ENCODE data around the gene CDK6.

DNA sequence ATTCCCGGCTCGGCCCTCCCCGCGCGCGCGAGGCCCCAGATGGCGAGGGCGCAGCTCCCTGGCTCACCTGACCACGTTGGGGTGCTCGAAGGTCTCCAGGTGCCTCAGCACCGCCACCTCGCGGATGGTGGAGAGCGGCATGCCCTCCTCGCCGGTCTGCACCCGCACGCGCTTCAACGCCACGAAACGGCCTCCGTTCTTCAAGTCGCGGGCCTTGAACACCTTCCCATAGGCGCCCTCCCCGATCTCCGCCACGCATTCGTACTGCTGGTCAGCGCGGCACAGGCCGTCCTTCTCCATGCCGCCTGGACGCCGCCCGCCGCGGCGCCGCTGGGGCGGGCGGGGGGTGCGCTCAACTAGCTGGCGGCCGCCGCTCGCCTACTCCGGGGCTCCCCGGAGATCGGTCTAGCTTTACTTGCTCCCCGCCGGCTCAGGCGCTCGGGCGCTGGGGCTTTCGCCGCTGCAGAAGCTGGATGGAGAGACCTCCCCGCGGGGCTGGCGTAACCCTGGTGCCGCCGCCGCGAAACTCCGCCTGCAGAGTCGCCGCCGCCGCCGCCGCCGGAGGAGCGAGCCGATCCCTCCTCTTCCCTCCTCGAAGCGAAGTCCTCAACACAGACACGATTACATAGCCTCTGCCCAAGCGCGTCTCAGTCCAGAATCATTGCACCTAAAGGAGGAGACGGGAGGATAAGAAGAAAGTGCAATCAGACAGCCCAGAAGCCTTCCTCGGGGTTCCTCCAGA, 3.2 kb downstream of the CDK6 start:
- TF ChIP-seq, protein P1, sequence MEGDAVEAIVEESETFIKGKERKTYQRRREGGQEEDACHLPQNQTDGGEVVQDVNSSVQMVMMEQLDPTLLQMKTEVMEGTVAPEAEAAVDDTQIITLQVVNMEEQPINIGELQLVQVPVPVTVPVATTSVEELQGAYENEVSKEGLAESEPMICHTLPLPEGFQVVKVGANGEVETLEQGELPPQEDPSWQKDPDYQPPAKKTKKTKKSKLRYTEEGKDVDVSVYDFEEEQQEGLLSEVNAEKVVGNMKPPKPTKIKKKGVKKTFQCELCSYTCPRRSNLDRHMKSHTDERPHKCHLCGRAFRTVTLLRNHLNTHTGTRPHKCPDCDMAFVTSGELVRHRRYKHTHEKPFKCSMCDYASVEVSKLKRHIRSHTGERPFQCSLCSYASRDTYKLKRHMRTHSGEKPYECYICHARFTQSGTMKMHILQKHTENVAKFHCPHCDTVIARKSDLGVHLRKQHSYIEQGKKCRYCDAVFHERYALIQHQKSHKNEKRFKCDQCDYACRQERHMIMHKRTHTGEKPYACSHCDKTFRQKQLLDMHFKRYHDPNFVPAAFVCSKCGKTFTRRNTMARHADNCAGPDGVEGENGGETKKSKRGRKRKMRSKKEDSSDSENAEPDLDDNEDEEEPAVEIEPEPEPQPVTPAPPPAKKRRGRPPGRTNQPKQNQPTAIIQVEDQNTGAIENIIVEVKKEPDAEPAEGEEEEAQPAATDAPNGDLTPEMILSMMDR (IDR thresholded peaks at IDR 0.05), result peak; percentile 82 to 93 (median 91)
- TF ChIP-seq POLR2AphosphoS5 (IDR thresholded peaks at IDR 0.05), result peak; percentile 61 to 79
- no peak for TF ChIP-seq EP300 (IDR thresholded peaks at IDR 0.05)
